NCI-H1092 treated with DMSO at 0.1 percent for 48 hours (cell line): Measurements from ENCODE around the gene EPB41L4A.
"Not testable (repeated sequence)": the region's sequence is repeated elsewhere in the genome, so short reads cannot be mapped to it uniquely, and the experiment has no call there.

Experiments
- DNase-seq: peaks from one replicate; lab custom pipeline; 2025; lab: John Stamatoyannopoulos, UW

EPB41L4A gene

GRCh38 chr5:112208195-112208594 is 210.9 kb downstream of the EPB41L4A start:
- not testable (repeated sequence) for DNase-seq

- no peak for DNase-seq
These were observed 213.2 kb downstream of the EPB41L4A start for GRCh38 chr5:112205846-112206245.

- DNase-seq = no peak
These were observed 215.8 kb downstream of the EPB41L4A start for GRCh38 chr5:112203229-112203628.

- DNase-seq = no peak
These were observed 216.4 kb downstream of the EPB41L4A start for GRCh38 chr5:112202694-112203093.

- no peak for DNase-seq
These were observed 217.9 kb downstream of the EPB41L4A start for GRCh38 chr5:112201141-112201540.

GRCh38 chr5:112200131-112200530 is 218.9 kb downstream of the EPB41L4A start:
- no peak for DNase-seq

GRCh38 chr5:112196584-112196983 is 222.5 kb downstream of the EPB41L4A start:
- no peak for DNase-seq

- no peak for DNase-seq
These were observed 223.2 kb downstream of the EPB41L4A start for GRCh38 chr5:112195924-112196323.

- DNase-seq = no peak
These were observed 226.2 kb downstream of the EPB41L4A start for GRCh38 chr5:112192866-112193265.

GRCh38 chr5:112192072-112192471 is 227.0 kb downstream of the EPB41L4A start:
- no peak for DNase-seq

GRCh38 chr5:112189391-112189790 is 229.7 kb downstream of the EPB41L4A start:
- no peak for DNase-seq

- peak; percentile 10 for DNase-seq
These were observed 232.6 kb downstream of the EPB41L4A start for GRCh38 chr5:112186401-112186990.

- no peak for DNase-seq
These were observed 235.2 kb downstream of the EPB41L4A start for GRCh38 chr5:112183874-112184273.

- DNase-seq = no peak
These were observed 235.9 kb downstream of the EPB41L4A start for GRCh38 chr5:112183103-112183711.

- no peak for DNase-seq
These were observed 239.8 kb downstream of the EPB41L4A start for GRCh38 chr5:112179290-112179689.

GRCh38 chr5:112174959-112175594 is 244.0 kb downstream of the EPB41L4A start:
- peak; percentile 57 for DNase-seq

- no peak for DNase-seq
These were observed 253.0 kb downstream of the EPB41L4A start for GRCh38 chr5:112165897-112166737.

- DNase-seq = no peak
These were observed 253.7 kb downstream of the EPB41L4A start for GRCh38 chr5:112165399-112165798.

GRCh38 chr5:112163435-112163834 is 255.6 kb downstream of the EPB41L4A start:
- no peak for DNase-seq

- no peak for DNase-seq
These were observed 257.7 kb downstream of the EPB41L4A start for GRCh38 chr5:112161392-112161748.

- peak; percentile 74 for DNase-seq
These were observed 258.3 kb downstream of the EPB41L4A start for GRCh38 chr5:112160652-112161391.

GRCh38 chr5:112159435-112159834 is 259.6 kb downstream of the EPB41L4A start:
- DNase-seq = no peak
